GM12878 (cell line): ENCODE measurements around the gene MYH6. TPM values are rescaled to one million over a fixed set of nuclear protein-coding genes. Genes with fewer than 3 reads are reported as not detected.

ENCODE experiments used
- ATAC-seq: fragments of 200-7000 bp; cut with Tn5 transposase; 3 replicates; pipeline ENCODE4 v1.9.1; 2020; ENCODE audit warnings: mild to moderate bottlenecking, moderate library complexity
- BruUV-seq: library from RNA; stranded (reverse); fragments of 400-500 nt; replicated peaks from 2 replicates; lab custom pipeline; 2021; lab: Mats Ljungman, UMichigan
- CTCF ChIA-PET: fragments of 300-600 bp; sonication (Branson Sonifier 250); formaldehyde crosslinking; extraction: SDS; loops from one replicate; lab custom pipeline; 2021; ENCODE audit warnings: inconsistent platforms; lab: Yijun Ruan, JAX
- POLR2A ChIA-PET: fragments of 350-600 bp; formaldehyde crosslinking; extraction: SDS; loops from one replicate; lab custom pipeline; 2021; ENCODE audit warnings: inconsistent platforms; lab: Charles Lee
- RAD21 ChIA-PET: fragments of 300-600 bp; sonication (Branson Sonifier 250); formaldehyde crosslinking; loops from one replicate; lab custom pipeline; 2023; ENCODE audit warnings: antibody characterized with exemption; ENCODE audit not compliant: unreplicated experiment; lab: Charles Lee
- SMC1A ChIA-PET: fragments of 300-600 bp; sonication (Branson Sonifier 250); formaldehyde crosslinking; loops from one replicate; lab custom pipeline; 2023; ENCODE audit not compliant: unreplicated experiment, uncharacterized antibody; lab: Charles Lee
- DNase-seq: peaks from one replicate; pipeline ENCODE4 v3.0.0-alpha.2; 2011; ENCODE audit warnings: low read depth, low spot score
- FAIRE-seq: peaks from 3 replicates; lab custom pipeline; 2011; peaks lifted over from hg19 to GRCh38; lab: Jason Lieb, UNC
- H2AFZ ChIP-seq: 2 replicates; pipeline ENCODE4 v1.6.0; 2011; ENCODE audit warnings: low read depth, low read length, control low read depth; ENCODE audit not compliant: control insufficient read depth
- H3K27ac ChIP-seq: 2 replicates; pipeline ENCODE4 v1.5.1; 2011; ENCODE audit warnings: control low read depth; ENCODE audit not compliant: control insufficient read depth, insufficient read depth
- H3K27me3 ChIP-seq, 2 experiments: replicated peaks in 1 of 2; 2 replicates each; pipeline versions ENCODE4 v1.6.0 to v1.6.1; 2011; ENCODE audit warnings: low read length in 1 of 2; ENCODE audit not compliant: control insufficient read depth in 2 of 2, insufficient read depth in 2 of 2
- H3K36me3 ChIP-seq, 2 experiments: 2 replicates each; pipeline ENCODE4 v1.5.1; 2011; ENCODE audit warnings: low read length in 1 of 2; ENCODE audit not compliant: control insufficient read depth in 2 of 2, insufficient read depth in 2 of 2
- H3K4me1 ChIP-seq: 2 replicates; pipeline ENCODE4 v1.6.1; 2011; ENCODE audit warnings: mild to moderate bottlenecking, low read length, moderate library complexity, mixed read lengths; ENCODE audit not compliant: control insufficient read depth, insufficient read depth
- H3K4me2 ChIP-seq: 2 replicates; pipeline ENCODE4 v1.6.0; 2011; ENCODE audit warnings: control low read depth; ENCODE audit not compliant: control insufficient read depth, insufficient read depth
- H3K4me3 ChIP-seq: fragments of 200-600 bp; sonication (generic); 2 replicates; pipeline ENCODE4 v1.5.1; 2016
- H3K79me2 ChIP-seq: 2 replicates; pipeline ENCODE4 v1.6.0; 2011; ENCODE audit warnings: low read length; ENCODE audit not compliant: control insufficient read depth, insufficient read depth
- H3K9ac ChIP-seq: 2 replicates; pipeline ENCODE4 v1.8.0; 2011; ENCODE audit warnings: low read length, control low read depth, mixed read lengths; ENCODE audit not compliant: control insufficient read depth, insufficient read depth
- H3K9me3 ChIP-seq: replicated peaks from 3 replicates; pipeline ENCODE4 v1.5.1; 2011; ENCODE audit warnings: mild to moderate bottlenecking, low read length; ENCODE audit not compliant: control insufficient read depth, insufficient read depth
- H4K20me1 ChIP-seq: 2 replicates; pipeline ENCODE4 v1.6.0; 2011; ENCODE audit not compliant: control insufficient read depth, insufficient read depth
- ASH2L ChIP-seq: fragments of 300-600, 200-600 bp; sonication (generic); IDR thresholded peaks from 2 replicates; pipeline ENCODE4 v1.6.1; 2017; ENCODE audit warnings: low read depth, mild to moderate bottlenecking, borderline replicate concordance
- ATF2 ChIP-seq: IDR thresholded peaks from 2 replicates; pipeline ENCODE4 v1.6.1; 2012; ENCODE audit warnings: low read length, inconsistent platforms
- ATF7 ChIP-seq: fragments of 450-650 bp; IDR thresholded peaks from 2 replicates; pipeline ENCODE4 v1.6.1; 2016; ENCODE audit warnings: low read depth, mild to moderate bottlenecking
- CHD1 ChIP-seq: IDR thresholded peaks from 2 replicates; pipeline ENCODE4 v1.6.1; 2012; ENCODE audit warnings: low read depth, low read length, improper control_type of control experiment
- CREM ChIP-seq: IDR thresholded peaks from 2 replicates; pipeline ENCODE4 v1.6.1; 2014; ENCODE audit warnings: antibody characterized with exemption, low read depth
- FOXK2 ChIP-seq: fragments of 450-650 bp; IDR thresholded peaks from 2 replicates; pipeline ENCODE4 v1.6.1; 2017; ENCODE audit warnings: mild to moderate bottlenecking, moderate library complexity
- MXI1 ChIP-seq: fragments of 150-350 bp; IDR thresholded peaks from 2 replicates; pipeline ENCODE4 v1.6.1; 2011; ENCODE audit warnings: low read depth, mild to moderate bottlenecking, inconsistent platforms, low read length, improper control_type of control experiment
- NR2C1 ChIP-seq: fragments of 450-650 bp; IDR thresholded peaks from 2 replicates; pipeline ENCODE4 v1.6.1; 2017; ENCODE audit warnings: antibody characterized with exemption, mild to moderate bottlenecking, moderate library complexity
- SIX5 ChIP-seq: IDR thresholded peaks from 2 replicates; pipeline ENCODE4 v1.6.1; 2011; ENCODE audit warnings: mild to moderate bottlenecking, low read depth, low read length, moderate library complexity; ENCODE audit not compliant: severe bottlenecking
- SUPT20H ChIP-seq: IDR thresholded peaks from 2 replicates; pipeline ENCODE4 v1.6.1; 2011; ENCODE audit warnings: low read depth, mild to moderate bottlenecking, low read length, moderate library complexity, borderline replicate concordance; ENCODE audit not compliant: control insufficient read depth
- TAF1 ChIP-seq: IDR thresholded peaks from 2 replicates; pipeline ENCODE4 v1.6.1; 2011; ENCODE audit warnings: mild to moderate bottlenecking, low read depth, low read length, borderline replicate concordance
- TARDBP ChIP-seq: IDR thresholded peaks from 2 replicates; pipeline ENCODE4 v1.6.1; 2016; ENCODE audit warnings: borderline replicate concordance
- USF1 ChIP-seq: IDR thresholded peaks from 2 replicates; pipeline ENCODE4 v1.6.1; 2011; ENCODE audit warnings: borderline replicate concordance, low read depth, mild to moderate bottlenecking, moderate library complexity, mixed read lengths, low read length; ENCODE audit not compliant: insufficient read depth; ENCODE audit errors: extremely low read length
- WGBS: methylation state at CpG from one replicate; pipeline ENCODE4 v1.1.6; 2016; ENCODE audit warnings: low lambda C conversion rate; ENCODE audit not compliant: insufficient replicate concordance, insufficient coverage; ENCODE audit errors: missing lambda C conversion rate; 5-methylcytosine and 5-hydroxymethylcytosine counted together
- in situ Hi-C: fragments of 300-500 bp; cut with MboI; formaldehyde crosslinking; loops from 9 replicates; pipeline ENCODE4 v1.14.3; 2018; ENCODE audit warnings: mixed read lengths
- intact Hi-C: fragments of 100-400 bp; cut with micrococcal nuclease; formaldehyde crosslinking; loops from one replicate; pipeline ENCODE4 v1.14.2; 2022; ENCODE audit not compliant: unreplicated experiment
- polyA plus RNA-seq, 11 experiments: library from polyadenylated mRNA; depleted of rRNA in 4 of 11; unstranded in 6 of 11; stranded (reverse) in 5 of 11; fragments of >200 nt; fragmentation: Nextera tagmentation in 4 of 11; fragmentation: Illumina TruSeq in 1 of 11; extraction: Ambion mirVana in 4 of 11; extraction: Trizol in 1 of 11; gene quantifications; 1 replicate in 1 of 11; 2 replicates in 10 of 11; pipeline versions ENCODE4 v1.2.1 to v1.2.3, GENCODE V29; 2011 to 2016; ENCODE audit warnings: inconsistent platforms in 2 of 11, missing spikeins in 2 of 11, low read depth in 1 of 11
- total RNA-seq, 4 experiments: library from RNA; depleted of rRNA in 3 of 4; stranded (reverse); fragments of >200 nt in 3 of 4; fragmentation: Illumina TruSeq in 1 of 4; extraction: Trizol in 1 of 4; gene quantifications; 2 replicates each; pipeline versions ENCODE4 v1.2.1 to v1.2.3, GENCODE V29; 2013 to 2021
- TF ChIP-seq, protein P1 (sequence below): fragments of 450-650 bp; conservative IDR thresholded peaks from 2 replicates; pipeline ENCODE4 v1.6.1; 2017; ENCODE audit warnings: mild to moderate bottlenecking, moderate library complexity

The MYH6 gene
- total and polyA plus RNA-seq, 10 of the 15 experiments (the other 5 are each of a cell fraction or from before 2014, with no cell fraction given) = 0.01 to 0.84 (median 0.05) TPM; not detected in 7

DNA sequence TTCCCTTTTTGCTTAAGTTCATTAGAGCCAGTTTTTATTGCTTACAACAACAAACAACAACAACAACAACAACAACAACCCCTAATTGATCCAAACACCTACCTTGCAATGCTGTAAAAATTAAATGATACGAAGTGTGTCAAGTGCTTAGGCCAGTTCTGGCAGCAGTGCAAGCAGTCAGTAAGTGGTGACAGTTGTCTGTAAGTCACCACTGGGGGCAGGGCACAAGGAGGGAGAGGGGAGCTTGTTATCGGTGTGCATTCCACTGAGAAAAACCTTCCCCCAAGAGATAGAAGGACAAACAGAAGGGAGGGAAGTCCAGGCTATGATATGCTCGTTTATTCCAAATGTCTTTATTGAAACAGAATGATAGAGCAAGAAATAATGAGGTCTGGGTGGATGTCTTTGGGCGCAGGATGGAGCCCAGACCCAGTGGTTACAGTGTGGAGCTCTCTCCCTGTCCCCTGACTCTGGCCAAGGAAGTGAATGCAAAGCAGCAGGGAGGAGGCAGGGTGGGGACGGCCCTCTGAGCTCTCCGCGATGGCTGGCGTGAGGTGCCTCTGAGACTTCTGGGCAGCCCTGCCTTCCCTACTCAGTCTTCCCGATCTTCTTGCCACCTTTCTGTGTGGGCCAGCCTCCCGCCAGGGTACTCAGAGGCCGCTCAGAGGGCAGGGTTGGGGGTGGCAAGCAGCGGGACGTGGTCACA lies 61.9 kb downstream of the MYH6 start:
- Histone ChIP-seq H3K4me2 (no peak overlapping the region), H3K27me3 (no peaks in the 10 kb centered on the region; a peak in 2 of 4 replicates), H3K9me3 (no peaks in the 10 kb centered on the region), H2AFZ (no peak overlapping the region), H3K27ac (no peak overlapping the region), H3K79me2 (no peaks in the 10 kb centered on the region), H3K36me3 (no peaks in the 10 kb centered on the region), H3K4me3 (no peak overlapping the region), H3K4me1 (no peaks in the 10 kb centered on the region), H3K9ac (no peak overlapping the region), H4K20me1 (no peaks in the 10 kb centered on the region)
- FAIRE-seq (no peak), DNase-seq (no peak), ATAC-seq (no peak)
- POLR2A ChIA-PET = no interaction called here
- in situ Hi-C loops = no loop called here
- no peak for TF ChIP-seq NR2C1
- TF ChIP-seq TAF1 = no peak
- TF ChIP-seq SUPT20H = no peak
- TF ChIP-seq MXI1 = no peak
- no peak for TF ChIP-seq CREM
- TF ChIP-seq, protein P1, sequence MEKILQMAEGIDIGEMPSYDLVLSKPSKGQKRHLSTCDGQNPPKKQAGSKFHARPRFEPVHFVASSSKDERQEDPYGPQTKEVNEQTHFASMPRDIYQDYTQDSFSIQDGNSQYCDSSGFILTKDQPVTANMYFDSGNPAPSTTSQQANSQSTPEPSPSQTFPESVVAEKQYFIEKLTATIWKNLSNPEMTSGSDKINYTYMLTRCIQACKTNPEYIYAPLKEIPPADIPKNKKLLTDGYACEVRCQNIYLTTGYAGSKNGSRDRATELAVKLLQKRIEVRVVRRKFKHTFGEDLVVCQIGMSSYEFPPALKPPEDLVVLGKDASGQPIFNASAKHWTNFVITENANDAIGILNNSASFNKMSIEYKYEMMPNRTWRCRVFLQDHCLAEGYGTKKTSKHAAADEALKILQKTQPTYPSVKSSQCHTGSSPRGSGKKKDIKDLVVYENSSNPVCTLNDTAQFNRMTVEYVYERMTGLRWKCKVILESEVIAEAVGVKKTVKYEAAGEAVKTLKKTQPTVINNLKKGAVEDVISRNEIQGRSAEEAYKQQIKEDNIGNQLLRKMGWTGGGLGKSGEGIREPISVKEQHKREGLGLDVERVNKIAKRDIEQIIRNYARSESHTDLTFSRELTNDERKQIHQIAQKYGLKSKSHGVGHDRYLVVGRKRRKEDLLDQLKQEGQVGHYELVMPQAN = no peak
- no peak for TF ChIP-seq TARDBP
- no peak for TF ChIP-seq ASH2L
- no peak for TF ChIP-seq ATF7
- no peak for TF ChIP-seq USF1
- TF ChIP-seq ATF2 = no peak
- no peak for TF ChIP-seq CHD1
- no peak for TF ChIP-seq FOXK2
- TF ChIP-seq SIX5 = no peak
- 37% methylated on average over 13 of the region's 13 CpGs for WGBS
- intact Hi-C loops = no loop called here
- RAD21 ChIA-PET = interaction anchor here (1.4 kb wide), 1 partner anchor 19 kb away, joined by 3 read pairs; no protein-coding TSS in a partner anchor
- BruUV-seq = no TSS peak
- CTCF ChIA-PET = interaction anchor here (0.9 kb wide), 1 partner anchor 226 kb away, joined by 3 read pairs; no protein-coding TSS in a partner anchor
- SMC1A ChIA-PET = interaction anchor here (0.7 to 1.2 kb wide), 2 partner anchors 12 to 23 kb away, joined by 3 read pairs; no protein-coding TSS in a partner anchor
